AG04450 (cell line): ENCODE results near the gene IQCF2. TPM values are rescaled to one million over a fixed set of nuclear protein-coding genes. Genes with fewer than 3 reads are reported as not detected.

ENCODE experiments used
- CTCF ChIA-PET: fragments of 300-600, 350-600 bp; formaldehyde crosslinking; extraction: SDS; loops from one replicate; lab custom pipeline; 2022; ENCODE audit warnings: antibody characterized with exemption, inconsistent platforms; lab: Charles Lee
- POLR2A ChIA-PET: fragments of 350-600 bp; formaldehyde crosslinking; extraction: SDS; loops from one replicate; lab custom pipeline; 2021; ENCODE audit warnings: antibody characterized with exemption, inconsistent platforms; lab: Yijun Ruan, JAX
- DNase-seq: peaks from one replicate; pipeline ENCODE4 v3.0.0-alpha.2; 2011; ENCODE audit warnings: low read depth, low spot score
- H3K27ac ChIP-seq: one replicate; pipeline ENCODE4 v1.5.1; 2012; ENCODE audit warnings: low read depth, low read length, control low read depth
- H3K27me3 ChIP-seq: one replicate; pipeline ENCODE4 v1.6.0; 2012; ENCODE audit warnings: low read length; ENCODE audit not compliant: control insufficient read depth, insufficient read depth
- H3K4me3 ChIP-seq: 2 replicates; pipeline ENCODE4 v1.5.1; 2011; ENCODE audit warnings: mild to moderate bottlenecking, low read depth, low read length, control low read depth
- H3K9me3 ChIP-seq: 2 replicates; pipeline ENCODE4 v1.5.1; 2012; ENCODE audit warnings: low read length; ENCODE audit not compliant: control insufficient read depth, insufficient read depth
- polyA plus RNA-seq: library from polyadenylated mRNA; depleted of rRNA; stranded (reverse); fragments of >200 nt; gene quantifications from 2 replicates; pipeline ENCODE4 v1.2.3, GENCODE V29; 2011
- TF ChIP-seq, protein P1 (sequence below): IDR thresholded peaks from 2 replicates; pipeline ENCODE4 v1.5.1; 2011; ENCODE audit warnings: low read depth, low read length, control low read depth, inconsistent platforms

The IQCF2 gene
- polyA plus RNA-seq, 1 experiment, result not detected

DNA sequence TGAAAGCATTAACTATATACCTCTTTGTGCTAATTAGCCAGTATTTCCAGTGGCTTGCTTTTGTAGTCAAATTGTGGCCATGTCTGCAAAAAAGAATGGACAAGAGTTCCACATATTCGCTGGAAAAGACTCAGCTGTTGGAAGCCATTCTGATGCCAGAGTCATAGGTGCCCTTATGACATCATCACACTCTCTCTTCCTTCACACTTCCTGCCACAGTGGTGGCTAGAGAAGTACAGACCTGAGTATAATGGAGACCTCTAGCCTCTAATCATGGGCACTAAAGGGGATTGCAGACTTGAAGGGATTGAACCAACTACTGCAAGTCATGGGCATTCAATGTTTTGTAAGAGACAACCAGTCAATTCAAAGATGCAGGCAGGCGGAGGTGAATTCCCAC is 44.0 kb upstream of the IQCF2 start:
- Histone ChIP-seq H3K27ac (no peak overlapping the region), H3K27me3 (no peaks in the 10 kb centered on the region), H3K4me3 (no peak overlapping the region), H3K9me3 (no peaks in the 10 kb centered on the region)
- ChIA-PET POLR2A (no interaction called here), CTCF (no interaction called here)
- DNase-seq, result no peak
- TF ChIP-seq, protein P1, sequence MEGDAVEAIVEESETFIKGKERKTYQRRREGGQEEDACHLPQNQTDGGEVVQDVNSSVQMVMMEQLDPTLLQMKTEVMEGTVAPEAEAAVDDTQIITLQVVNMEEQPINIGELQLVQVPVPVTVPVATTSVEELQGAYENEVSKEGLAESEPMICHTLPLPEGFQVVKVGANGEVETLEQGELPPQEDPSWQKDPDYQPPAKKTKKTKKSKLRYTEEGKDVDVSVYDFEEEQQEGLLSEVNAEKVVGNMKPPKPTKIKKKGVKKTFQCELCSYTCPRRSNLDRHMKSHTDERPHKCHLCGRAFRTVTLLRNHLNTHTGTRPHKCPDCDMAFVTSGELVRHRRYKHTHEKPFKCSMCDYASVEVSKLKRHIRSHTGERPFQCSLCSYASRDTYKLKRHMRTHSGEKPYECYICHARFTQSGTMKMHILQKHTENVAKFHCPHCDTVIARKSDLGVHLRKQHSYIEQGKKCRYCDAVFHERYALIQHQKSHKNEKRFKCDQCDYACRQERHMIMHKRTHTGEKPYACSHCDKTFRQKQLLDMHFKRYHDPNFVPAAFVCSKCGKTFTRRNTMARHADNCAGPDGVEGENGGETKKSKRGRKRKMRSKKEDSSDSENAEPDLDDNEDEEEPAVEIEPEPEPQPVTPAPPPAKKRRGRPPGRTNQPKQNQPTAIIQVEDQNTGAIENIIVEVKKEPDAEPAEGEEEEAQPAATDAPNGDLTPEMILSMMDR, result no peak

DNA sequence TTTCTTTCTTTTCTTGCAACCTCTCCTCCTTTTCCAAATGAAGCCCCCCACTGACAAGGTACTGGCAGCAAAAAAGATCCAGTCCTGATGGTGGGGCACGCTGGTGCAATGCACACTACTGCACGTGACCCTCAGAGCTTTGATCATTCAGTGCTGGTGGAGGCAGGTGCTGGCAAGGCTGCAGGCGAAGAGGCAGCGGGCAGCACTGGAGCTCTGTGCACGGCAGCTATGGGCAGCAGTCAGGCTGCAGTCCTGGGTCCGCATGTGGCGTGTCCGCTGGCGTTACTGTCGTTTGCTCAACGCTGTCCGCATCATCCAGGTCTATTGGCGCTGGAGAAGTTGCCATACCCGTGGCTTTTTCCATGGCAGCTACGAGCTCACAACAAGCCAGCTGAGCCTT is 42.3 kb upstream of the IQCF2 start:
- DNase-seq, result no peak
- Histone ChIP-seq H3K27ac (no peak overlapping the region), H3K4me3 (no peak overlapping the region), H3K9me3 (no peaks in the 10 kb centered on the region), H3K27me3 (no peaks in the 10 kb centered on the region)
- ChIA-PET POLR2A (no interaction called here), CTCF (interaction anchor here (1.4 kb wide), 1 partner anchor 19 kb away, joined by 3 read pairs; no protein-coding TSS in a partner anchor)
- TF ChIP-seq, protein P1, result no peak

GRCh38 chr3:51819709-51820406 is 41.6 kb upstream of the IQCF2 start:
- Histone ChIP-seq H3K4me3 (no peak overlapping the region), H3K27me3 (no peaks in the 10 kb centered on the region), H3K27ac (no peak overlapping the region), H3K9me3 (no peaks in the 10 kb centered on the region)
- TF ChIP-seq, protein P1, result no peak
- DNase-seq, result no peak
- ChIA-PET CTCF (interaction anchor here (0.7 to 1.4 kb wide), 2 partner anchors 20 to 205 kb away, joined by 3 read pairs; no protein-coding TSS in a partner anchor), POLR2A (no interaction called here)

- Histone ChIP-seq H3K27me3 (no peaks in the 10 kb centered on the region), H3K4me3 (no peak overlapping the region), H3K9me3 (no peaks in the 10 kb centered on the region; the same call in 1 of the 2 replicates), H3K27ac (no peak overlapping the region)
- POLR2A ChIA-PET, result no interaction called here
- CTCF ChIA-PET, result interaction anchor here (1.3 kb wide), 1 partner anchor 28 kb away, joined by 4 read pairs; no protein-coding TSS in a partner anchor
- no peak for DNase-seq
- TF ChIP-seq, protein P1, result no peak
Observed at GRCh38 chr3:51828297-51828696, 33.1 kb upstream of the IQCF2 start.

- TF ChIP-seq, protein P1, result no peak
- Histone ChIP-seq H3K27me3 (no peaks in the 10 kb centered on the region), H3K9me3 (no peaks in the 10 kb centered on the region; the same call in 1 of the 2 replicates), H3K27ac (no peak overlapping the region), H3K4me3 (no peak overlapping the region)
- ChIA-PET POLR2A (no interaction called here), CTCF (no interaction called here)
- no peak for DNase-seq
Observed at GRCh38 chr3:51830345-51830744, 31.1 kb upstream of the IQCF2 start.
